GM12874 (cell line): ENCODE data around the gene DCLK1.

Source experiments
- CTCF ChIP-seq: IDR thresholded peaks from 2 replicates; pipeline ENCODE4 v1.5.1; 2011; ENCODE audit warnings: low read depth, mild to moderate bottlenecking, control low read depth, low read length, moderate library complexity; ENCODE audit not compliant: insufficient read depth

The DCLK1 gene

DNA sequence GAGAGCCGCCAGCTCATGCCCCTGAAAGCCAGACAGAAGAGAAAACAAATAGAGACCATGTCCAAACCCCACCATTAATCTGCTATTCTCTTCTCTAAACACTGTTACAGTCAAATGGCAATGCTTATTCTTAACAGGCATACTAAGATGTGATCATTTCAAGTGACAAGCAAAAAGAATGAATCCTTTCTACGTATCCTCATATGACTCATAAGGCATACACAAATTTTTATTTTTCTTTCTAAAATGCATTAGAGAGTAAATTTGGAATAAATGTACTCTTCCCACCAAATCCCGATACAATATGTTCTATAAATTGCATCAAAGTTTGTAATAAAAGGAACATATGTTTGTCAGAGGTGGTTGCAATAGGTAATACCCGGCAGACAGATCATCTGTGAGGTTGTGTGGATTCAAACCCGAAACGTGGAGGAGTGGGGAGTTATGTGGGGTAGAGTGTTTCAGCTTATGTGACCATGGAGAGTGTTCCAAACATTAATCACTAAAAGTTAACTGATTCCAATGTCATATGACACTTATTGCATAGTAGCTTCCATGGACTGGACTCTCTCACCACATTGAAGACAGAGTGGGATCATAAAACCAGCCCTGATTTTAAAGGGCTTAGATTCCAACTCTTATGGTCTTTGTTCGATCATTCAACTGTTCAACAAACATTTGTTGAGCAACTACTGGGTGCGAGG, 213.1 kb downstream of the DCLK1 start:
- no peak for TF ChIP-seq CTCF

- no peak for TF ChIP-seq CTCF
These were observed 213.8 kb downstream of the DCLK1 start for GRCh38 chr13:35917252-35917941.

- TF ChIP-seq CTCF = no peak
These were observed 215.0 kb downstream of the DCLK1 start for GRCh38 chr13:35916146-35916545.

DNA sequence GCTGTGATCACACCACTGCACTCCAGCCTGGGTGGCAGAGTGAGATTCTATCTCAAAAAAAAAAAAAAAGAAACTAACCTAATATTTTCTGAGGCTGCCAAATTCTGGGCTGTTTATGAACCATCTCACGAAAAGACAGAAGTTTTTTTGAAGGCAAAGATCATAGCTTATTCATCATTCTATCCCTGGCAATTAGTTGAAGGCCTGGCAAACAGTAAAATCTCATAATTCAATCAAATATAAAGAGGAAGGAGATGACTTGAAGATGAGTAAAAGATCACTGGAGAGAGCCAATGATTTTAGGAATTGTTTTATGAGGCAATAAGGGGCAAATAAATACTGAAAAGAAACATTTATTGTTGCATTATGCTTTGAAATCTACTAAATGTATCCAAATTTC, 216.5 kb downstream of the DCLK1 start:
- no peak for TF ChIP-seq CTCF

DNA sequence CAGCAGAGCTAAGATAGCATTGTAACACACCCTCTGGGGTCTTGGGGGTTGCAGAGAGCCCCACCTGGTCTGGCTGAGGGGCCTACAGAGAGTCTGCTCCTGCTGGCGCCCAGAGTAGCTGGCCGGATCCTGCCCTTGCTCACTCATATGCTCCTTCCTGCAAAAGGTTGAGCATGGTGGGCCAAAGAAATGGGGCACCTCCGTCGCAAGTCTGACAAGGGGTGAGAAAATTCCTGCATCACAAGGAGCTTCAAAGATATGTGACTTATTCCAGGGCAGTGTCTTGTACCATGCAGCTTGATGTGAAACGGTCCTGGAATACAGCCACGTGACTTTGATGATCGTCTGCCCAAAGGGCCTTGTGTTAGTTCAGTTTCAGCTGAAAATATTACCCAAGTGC, 218.3 kb downstream of the DCLK1 start:
- no peak for TF ChIP-seq CTCF

DNA sequence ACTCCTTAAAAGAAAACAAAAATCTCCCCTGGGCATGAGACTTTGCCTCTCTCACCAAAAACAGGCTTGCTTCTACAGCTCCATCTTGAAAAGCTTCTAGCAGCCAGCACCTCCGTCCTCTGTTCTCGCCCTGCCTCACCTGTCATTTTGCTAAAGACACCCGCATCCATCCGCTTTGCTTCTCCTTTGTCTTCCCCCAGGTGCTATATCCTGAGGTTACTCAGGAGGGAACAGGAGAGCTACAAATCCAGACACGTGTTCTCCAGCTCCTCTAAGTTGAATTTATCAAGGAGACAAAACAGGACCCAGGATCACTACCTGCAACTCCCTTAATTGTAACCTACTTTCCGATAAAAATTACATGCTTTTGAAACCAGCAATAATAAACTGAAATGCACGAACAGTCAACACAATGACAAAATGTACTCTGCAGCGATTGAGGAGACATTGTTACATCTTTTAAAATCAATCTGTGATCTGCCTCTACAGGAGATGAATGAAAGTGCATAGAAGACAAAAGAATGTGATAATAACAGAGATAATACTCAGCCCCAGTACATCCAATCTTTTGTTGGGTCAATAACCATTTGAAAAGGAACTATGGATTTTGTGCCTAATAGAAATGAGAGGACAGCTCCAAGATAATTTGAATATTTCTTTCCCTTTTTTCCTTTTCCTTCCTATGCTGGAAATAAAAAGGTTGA, 221.2 kb downstream of the DCLK1 start:
- TF ChIP-seq CTCF = no peak

DNA sequence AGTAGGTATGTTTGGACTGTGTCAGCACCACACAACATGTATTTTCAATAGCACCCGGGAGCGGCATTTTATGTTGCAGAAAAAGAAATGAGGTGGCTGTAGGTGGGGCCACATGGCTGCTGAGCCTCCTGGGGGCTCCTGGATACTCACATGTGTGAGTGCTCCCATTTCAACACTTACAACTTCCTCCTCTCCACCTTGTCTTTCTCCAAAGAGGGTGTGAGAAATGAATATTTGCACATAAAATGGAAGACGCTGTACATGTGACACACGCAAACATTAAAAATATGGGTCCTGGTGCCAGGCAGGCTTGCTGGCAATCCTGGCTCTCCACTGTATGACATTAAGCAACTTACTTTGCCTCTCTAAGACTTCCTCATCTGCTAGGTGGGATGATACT, 222.1 kb downstream of the DCLK1 start:
- no peak for TF ChIP-seq CTCF
